GM04503 (cell line): ENCODE measurements around the gene BMP15.

Source experiments
- DNase-seq: peaks from one replicate; pipeline ENCODE4 v3.0.0-alpha.2; 2012; ENCODE audit warnings: low read depth

BMP15 gene

DNA sequence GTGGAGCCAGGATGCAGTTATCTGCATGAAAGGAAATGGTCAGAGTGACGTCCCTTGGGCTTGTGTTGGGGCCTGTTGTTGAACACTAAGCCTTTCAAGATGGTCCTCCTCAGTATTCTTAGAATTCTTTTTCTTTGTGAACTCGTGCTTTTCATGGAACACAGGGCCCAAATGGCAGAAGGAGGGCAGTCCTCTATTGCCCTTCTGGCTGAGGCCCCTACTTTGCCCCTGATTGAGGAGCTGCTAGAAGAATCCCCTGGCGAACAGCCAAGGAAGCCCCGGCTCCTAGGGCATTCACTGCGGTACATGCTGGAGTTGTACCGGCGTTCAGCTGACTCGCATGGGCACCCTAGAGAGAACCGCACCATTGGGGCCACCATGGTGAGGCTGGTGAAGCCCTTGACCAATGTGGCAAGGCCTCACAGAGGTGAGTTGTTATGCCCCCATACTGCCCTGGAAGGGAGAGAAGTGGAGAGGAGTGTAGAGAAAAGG, at the start of gene BMP15:
Gene BMP15, plus strand, starts transcription at position 51 of the 492 bp plus-strand sequence. Its CDS starts 49 bp downstream, at position 100.
- no peak for DNase-seq

GRCh38 chrX:50863471-50863870, 47.1 kb upstream of the BMP15 start:
- DNase-seq = no peak

- DNase-seq = no peak
Observed at GRCh38 chrX:50865311-50865710, 45.2 kb upstream of the BMP15 start.

DNA sequence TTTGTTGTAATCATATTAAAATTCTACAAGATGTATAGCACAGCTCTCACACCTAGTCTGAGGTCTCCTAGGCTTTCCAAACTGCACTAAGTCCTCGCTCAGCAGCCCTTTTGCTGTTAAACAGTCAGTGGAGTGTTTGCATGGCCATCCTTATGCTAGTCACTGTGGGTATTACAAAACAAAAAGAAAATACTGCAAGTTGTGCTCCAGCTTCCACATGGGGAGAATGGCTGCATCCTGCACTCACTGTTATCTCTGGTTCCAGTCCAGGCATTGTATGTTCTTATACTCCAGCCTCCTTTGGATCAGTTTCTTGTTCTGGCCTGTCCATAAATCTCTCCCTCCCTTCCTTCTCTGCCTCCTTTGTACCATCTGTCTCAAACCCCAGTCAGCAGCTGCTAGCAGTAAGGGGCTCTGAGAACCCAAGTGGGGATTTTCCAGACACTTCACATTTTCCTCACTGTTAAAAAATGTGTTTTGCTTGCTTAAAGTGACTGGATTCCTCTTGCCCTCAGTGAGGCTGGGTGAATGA, 38.5 kb upstream of the BMP15 start:
- no peak for DNase-seq

DNA sequence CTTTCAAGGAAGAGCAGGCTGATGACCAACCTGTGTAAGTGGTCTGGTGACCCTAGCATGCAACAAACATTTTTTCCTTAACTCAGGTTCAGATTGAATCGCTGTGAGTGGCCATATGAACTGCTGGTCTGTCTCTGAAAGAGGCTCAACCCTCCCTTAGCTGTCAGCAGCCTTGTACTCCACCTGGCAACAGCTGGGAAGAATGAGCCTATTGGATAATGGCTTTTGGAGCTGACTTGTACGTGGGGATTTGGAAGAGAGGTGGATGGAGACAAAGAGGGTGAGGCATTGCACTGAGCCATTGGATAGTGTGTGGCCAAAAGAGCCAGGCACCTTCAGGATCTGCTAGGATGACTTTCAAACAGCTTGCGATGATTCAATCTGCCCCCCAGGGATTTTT, 35.7 kb upstream of the BMP15 start:
- DNase-seq = no peak

- no peak for DNase-seq
Observed at GRCh38 chrX:50876551-50876950, 34.0 kb upstream of the BMP15 start.

DNA sequence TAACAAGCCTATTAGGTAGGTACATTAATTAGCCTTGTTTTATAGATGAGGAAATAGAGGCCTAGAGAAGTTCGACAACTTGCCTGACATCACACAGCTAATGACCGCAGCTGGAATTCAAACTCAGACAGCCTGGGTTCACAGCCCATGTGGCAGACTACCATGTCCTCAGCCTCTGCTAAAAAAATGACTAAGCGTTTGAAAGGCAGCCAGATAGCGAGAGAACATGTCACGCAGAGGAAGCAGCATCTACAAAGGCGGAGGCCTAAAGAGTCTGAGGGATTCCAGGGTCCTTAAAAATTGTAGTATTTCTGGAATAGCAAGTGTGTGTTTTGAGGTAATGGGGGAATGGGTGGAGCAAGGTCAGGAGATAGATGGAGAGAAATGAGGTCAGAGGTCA, 33.2 kb upstream of the BMP15 start:
- DNase-seq = peak; percentile 28

DNA sequence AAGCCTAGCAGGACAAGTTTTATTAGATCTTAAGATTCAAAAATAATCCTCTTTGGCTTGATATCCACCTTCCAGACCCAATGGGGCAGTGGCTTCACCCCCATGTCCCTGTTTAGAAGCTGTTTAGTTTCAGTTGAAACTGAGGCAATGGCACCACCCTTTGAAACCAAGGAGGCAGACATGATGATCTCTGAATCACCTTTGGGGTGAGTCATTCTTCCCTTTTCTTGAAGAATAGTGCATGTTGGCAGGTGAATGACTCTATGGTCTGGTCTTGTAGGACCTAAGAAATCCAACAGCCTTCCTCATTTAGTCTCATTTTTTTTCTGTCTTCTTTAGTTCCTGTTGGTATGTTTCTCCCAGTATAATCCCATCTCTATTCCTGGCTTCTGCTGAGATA, 29.5 kb upstream of the BMP15 start:
- DNase-seq = no peak

GRCh38 chrX:50888884-50889283, 21.7 kb upstream of the BMP15 start:
- DNase-seq = no peak

GRCh38 chrX:50889582-50889981, 21.0 kb upstream of the BMP15 start:
- DNase-seq = no peak

- no peak for DNase-seq
Observed at GRCh38 chrX:50893047-50893446, 17.5 kb upstream of the BMP15 start.

- no peak for DNase-seq
Observed at GRCh38 chrX:50893466-50893865, 17.1 kb upstream of the BMP15 start.

GRCh38 chrX:50905334-50905733, 5.2 kb upstream of the BMP15 start:
- DNase-seq = no peak

- DNase-seq = no peak
Observed at GRCh38 chrX:50913520-50913919, 3.0 kb downstream of the BMP15 start.

- DNase-seq = no peak
Observed at GRCh38 chrX:50920132-50920531, 9.6 kb downstream of the BMP15 start.

- DNase-seq = no peak
Observed at GRCh38 chrX:50927127-50927526, 16.6 kb downstream of the BMP15 start.

DNA sequence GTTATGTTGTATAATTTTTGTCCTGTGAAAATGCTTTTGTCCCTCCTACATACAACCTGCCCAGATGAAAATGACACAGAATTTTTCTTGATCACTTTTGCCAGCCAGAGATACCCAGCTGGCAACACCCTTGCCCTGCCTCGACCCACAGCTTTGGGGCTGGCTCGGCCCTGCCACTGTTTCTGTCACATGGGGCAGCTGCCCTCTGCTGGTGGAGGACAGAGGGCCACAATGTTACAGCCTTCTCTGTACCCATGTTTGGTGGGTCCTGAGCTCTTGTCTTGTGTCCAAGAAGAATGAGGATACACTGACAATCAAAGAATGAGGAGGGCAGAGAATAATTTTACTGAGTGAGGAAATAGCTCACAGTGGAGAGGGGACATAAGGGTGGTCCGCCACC, 31.1 kb downstream of the BMP15 start:
- no peak for DNase-seq

DNA sequence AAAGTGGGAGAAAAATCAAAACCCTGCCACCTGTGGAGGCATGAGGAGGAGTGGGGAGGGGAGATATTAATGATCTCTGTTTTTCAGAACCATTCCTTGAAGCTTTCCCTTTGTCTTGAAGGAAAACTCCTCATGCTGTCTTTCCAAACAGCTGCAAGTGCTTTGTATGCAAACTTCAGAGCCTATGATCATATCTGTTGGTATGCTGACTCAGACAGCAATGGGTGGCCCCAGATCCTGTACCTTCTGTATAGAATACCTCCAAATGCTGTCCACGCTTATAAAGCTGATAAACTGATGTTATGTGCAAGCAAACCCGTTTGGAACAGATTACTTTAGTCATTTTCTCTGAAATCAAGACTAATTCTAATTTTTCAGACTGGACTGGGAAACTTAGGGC, 31.9 kb downstream of the BMP15 start:
- DNase-seq = no peak

- no peak for DNase-seq
Observed at GRCh38 chrX:50952406-50952805, 41.9 kb downstream of the BMP15 start.

DNA sequence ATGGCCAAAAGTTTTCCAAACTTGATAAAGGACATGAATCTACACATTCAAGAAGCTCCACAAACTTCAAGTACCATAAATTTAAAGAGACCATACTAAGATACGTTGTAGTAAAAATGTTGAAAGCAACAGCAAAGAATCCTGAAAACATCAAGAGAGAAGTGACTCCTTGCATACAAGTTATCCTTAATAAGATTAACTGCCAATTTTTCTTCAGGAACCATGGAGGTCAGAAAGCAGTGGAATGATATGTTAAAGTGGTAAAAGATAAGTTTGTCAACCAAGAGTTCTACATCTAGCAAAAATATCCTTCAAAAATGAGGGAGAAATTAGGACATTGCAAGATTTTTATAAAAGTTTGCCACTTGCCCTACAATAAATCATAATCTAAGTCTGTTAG, 43.3 kb downstream of the BMP15 start:
- DNase-seq = no peak

DNA sequence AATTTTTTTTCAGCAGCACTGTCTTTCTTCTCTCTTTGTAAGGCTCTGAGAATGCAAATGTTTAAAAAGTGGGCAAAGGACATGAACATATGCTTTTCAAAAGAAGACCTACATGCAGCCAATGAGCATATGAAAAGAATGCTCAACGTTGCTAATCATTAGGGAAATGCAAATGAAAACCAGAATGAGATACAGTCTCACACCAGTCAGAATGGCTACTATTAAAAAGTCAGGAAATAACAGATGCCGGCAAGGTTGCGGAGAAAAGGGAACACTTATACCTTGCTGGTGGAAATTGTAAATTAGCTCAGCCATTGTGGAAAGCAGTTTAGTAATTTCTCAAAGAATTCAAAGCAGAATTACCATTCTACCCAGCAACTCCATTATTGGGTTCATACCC, 51.6 kb downstream of the BMP15 start:
- DNase-seq = no peak

DNA sequence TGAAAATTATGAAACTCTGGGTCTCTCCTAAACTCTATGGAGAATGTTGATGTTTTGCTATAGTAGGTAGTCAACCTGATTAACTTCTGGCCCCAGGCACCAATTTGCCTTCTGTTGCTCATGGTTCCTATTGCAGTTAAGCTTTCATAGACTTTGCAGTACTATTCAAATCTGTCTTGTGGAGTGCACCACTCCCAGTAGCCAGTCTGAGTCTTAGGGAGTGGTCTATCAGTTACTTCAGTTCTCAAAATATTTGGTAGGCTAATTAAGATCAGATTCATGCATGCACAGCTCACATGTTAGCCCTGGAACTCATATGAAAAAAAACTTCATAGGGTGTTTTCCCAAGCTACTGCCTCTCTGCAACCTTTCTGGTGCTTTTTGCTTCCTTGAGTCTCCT, 53.3 kb downstream of the BMP15 start:
- DNase-seq = no peak
